ENCODE results near the gene RMRP. TPM values are rescaled to one million over a fixed set of nuclear protein-coding genes. Genes with fewer than 3 reads are reported as not detected.
A peak's percentile ranks its signal among the peaks of the same experiment; 100 is the strongest.

The RMRP gene
- total and polyA plus RNA-seq, 9 of the 15 experiments (the other 6 are each of a cell fraction or from before 2014, with no cell fraction given): 75.7 to 89,974 (median 13,378) TPM; not detected in 3

DNA sequence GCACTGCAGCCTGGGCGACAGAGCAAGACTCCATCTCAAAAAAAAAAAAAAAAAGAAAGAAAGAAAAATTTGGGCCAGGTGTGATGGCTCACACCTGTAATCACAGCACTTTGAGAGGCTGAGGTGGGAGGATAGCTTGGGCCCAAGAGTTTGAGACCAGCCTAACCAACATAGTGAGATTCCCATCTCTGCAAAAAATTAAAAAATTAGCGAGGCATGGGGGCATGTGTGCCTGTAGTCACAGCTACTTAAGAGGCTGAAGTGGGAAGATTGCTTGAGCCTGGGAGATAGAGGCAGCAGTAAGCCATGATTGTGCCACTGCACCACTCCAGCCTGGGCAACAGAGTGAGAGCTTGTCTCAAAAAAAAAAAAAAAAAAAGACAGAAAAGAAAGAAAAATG is 4.2 kb downstream of the RMRP start:
- DNase-seq (ENCODE audit: extremely low read depth in 1 of 4, low spot score in 3 of 4) (no peak), FAIRE-seq (no peak), ATAC-seq (no peak)
- Histone ChIP-seq H3K4me3 (no peak overlapping the region), H3K27ac (ENCODE audit: extremely low read depth, low read depth, low read length) (no peak overlapping the region), H3K4me1 (replicated peaks in 1 of 2; ENCODE audit: control insufficient read depth in 2 of 2, insufficient read depth in 2 of 2, low read length in 2 of 2) (peaks cover 26 to 32% of the 10 kb centered on the region in 2 experiments), H3K36me3 (ENCODE audit: control insufficient read depth, insufficient read depth, low read length) (no peaks in the 10 kb centered on the region), H3K27me3 (ENCODE audit: control insufficient read depth in 2 of 2, insufficient read depth in 2 of 2, low read length in 2 of 2) (no peaks in the 10 kb centered on the region), H3K9me1 (ENCODE audit: control insufficient read depth, insufficient read depth, low read length) (no peaks in the 10 kb centered on the region), H3K9ac (ENCODE audit: insufficient read depth in 1 of 2, low read depth in 2 of 2, low read length in 2 of 2) (no peak overlapping the region), H3K9me3 (replicated peaks; ENCODE audit: control insufficient read depth, insufficient read depth, low read depth, low read length) (no peaks in the 10 kb centered on the region), H4K20me1 (replicated peaks; ENCODE audit: control insufficient read depth, insufficient read depth, low read length) (no peaks in the 10 kb centered on the region), H3K4me2 (ENCODE audit: insufficient read depth, low read length) (no peak overlapping the region), H3K79me2 (ENCODE audit: control insufficient read depth, insufficient read depth, low read length) (peaks cover under 1% of the 10 kb centered on the region; the same call in 1 of the 3 replicates), H2AFZ (ENCODE audit: low read depth, low read length) (no peak overlapping the region)
- BruUV-seq (replicated peaks): no TSS peak
- intact Hi-C loops (cut with micrococcal nuclease): no loop called here
- in situ Hi-C loops (cut with MboI): no loop called here
- WGBS (ENCODE audit: insufficient coverage, low coverage, missing lambda C conversion rate): 25% methylated on average over 1 of the region's 2 CpGs
- TF ChIP-seq ADNP (tag; IDR thresholded peaks at IDR 0.05): no peak
- no peak for TF ChIP-seq PML (IDR thresholded peaks at IDR 0.05; ENCODE audit: low read length)
- no peak for TF ChIP-seq NFIC (IDR thresholded peaks at IDR 0.05)
- ChIA-PET CTCF (ENCODE audit: low intra/inter-chr PET ratio) (no interaction called here), POLR2A (no interaction called here)

DNA sequence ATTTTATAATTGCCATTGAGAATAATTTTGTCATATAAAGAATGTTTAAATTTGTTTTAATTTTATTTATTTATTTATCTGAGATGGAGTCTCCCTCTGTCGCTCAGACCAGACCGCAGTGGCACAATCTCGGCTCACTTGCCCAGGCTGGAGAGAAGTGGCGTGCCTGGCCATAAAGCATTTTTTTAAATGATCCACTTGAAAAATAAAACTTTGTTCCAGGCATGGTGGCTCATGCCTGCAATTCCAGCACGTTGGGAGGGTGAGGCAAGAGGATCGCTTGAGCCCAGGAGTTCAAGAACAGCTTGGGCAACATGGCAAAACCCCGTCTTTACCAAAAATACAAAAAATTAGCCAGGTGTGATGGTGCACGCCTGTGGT is 5.0 kb downstream of the RMRP start:
- 0 out of 2 replicates have a peak, but pooled peaks have one; percentile 2 for TF ChIP-seq FOSL1 (tag; conservative IDR thresholded peaks at IDR 0.05)
- TF ChIP-seq ZBTB8A (IDR thresholded peaks at IDR 0.05; ENCODE audit: partially characterized antibody): no peak
- intact Hi-C loops (cut with micrococcal nuclease): no loop called here
- no peaks in the 10 kb centered on the region for H3K9me1 ChIP-seq (ENCODE audit: control insufficient read depth, insufficient read depth, low read length)
- FAIRE-seq: no peak
- no peak overlapping the region for H3K27ac ChIP-seq (ENCODE audit: extremely low read depth, low read depth, low read length)
- in situ Hi-C loops (cut with MboI): no loop called here
- H3K36me3 ChIP-seq (ENCODE audit: control insufficient read depth, insufficient read depth, low read length): no peaks in the 10 kb centered on the region
- H3K4me2 ChIP-seq (ENCODE audit: insufficient read depth, low read length): no peak overlapping the region
- no peak overlapping the region for H3K9ac ChIP-seq (ENCODE audit: insufficient read depth in 1 of 2, low read depth in 2 of 2, low read length in 2 of 2)
- no peak for DNase-seq (ENCODE audit: extremely low read depth in 1 of 4, low spot score in 3 of 4)
- no peaks in the 10 kb centered on the region for H3K9me3 ChIP-seq (replicated peaks; ENCODE audit: control insufficient read depth, insufficient read depth, low read depth, low read length)
- POLR2A ChIA-PET: interaction anchor here (0.6 kb wide), 1 partner anchor 168 kb away, joined by 3 read pairs; no protein-coding TSS in a partner anchor
- no TSS peak for BruUV-seq (replicated peaks)
- WGBS (ENCODE audit: insufficient coverage, low coverage, missing lambda C conversion rate): 73% methylated on average over 5 of the region's 8 CpGs
- H3K4me3 ChIP-seq: no peak overlapping the region
- H2AFZ ChIP-seq (ENCODE audit: low read depth, low read length): no peak overlapping the region
- H3K27me3 ChIP-seq (ENCODE audit: control insufficient read depth in 2 of 2, insufficient read depth in 2 of 2, low read length in 2 of 2): no peaks in the 10 kb centered on the region
- H3K4me1 ChIP-seq (replicated peaks in 1 of 2; ENCODE audit: control insufficient read depth in 2 of 2, insufficient read depth in 2 of 2, low read length in 2 of 2): peaks cover 27 to 31% of the 10 kb centered on the region in 2 experiments
- ATAC-seq: no peak
- no peaks in the 10 kb centered on the region for H3K79me2 ChIP-seq (ENCODE audit: control insufficient read depth, insufficient read depth, low read length)
- H4K20me1 ChIP-seq (replicated peaks; ENCODE audit: control insufficient read depth, insufficient read depth, low read length): no peaks in the 10 kb centered on the region
- CTCF ChIA-PET (ENCODE audit: low intra/inter-chr PET ratio): no interaction called here
